Common myeloid progenitor, CD34-positive (primary cell): ENCODE data around the gene TRIM51.

Experiments used
- CTCF ChIA-PET: fragments of 350-600 bp; sonication (Branson Sonifier 250); formaldehyde crosslinking; loops from one replicate; lab custom pipeline; 2021; ENCODE audit warnings: antibody characterized with exemption; lab: Charles Lee
- POLR2A ChIA-PET: fragments of 350-600 bp; sonication (Branson Sonifier 250); formaldehyde crosslinking; loops from one replicate; lab custom pipeline; 2021; ENCODE audit warnings: antibody characterized with exemption; lab: Charles Lee
- DNase-seq, 3 donors: peaks; one replicate each; pipeline versions ENCODE4 v3.0.0 to v3.0.0-alpha.2; 2013
- H3K27ac ChIP-seq, 2 experiments: 1 replicate in 1 of 2; 2 replicates in 1 of 2; pipeline ENCODE4 v1.7.0; 2013; ENCODE audit warnings: inconsistent platforms in 2 of 2, low read length in 2 of 2, mild to moderate bottlenecking in 2 of 2, low read depth in 1 of 2, moderate library complexity in 1 of 2; ENCODE audit not compliant: severe bottlenecking in 2 of 2, insufficient read depth in 1 of 2, poor library complexity in 1 of 2
- H3K27me3 ChIP-seq, 5 experiments: replicated peaks in 2 of 5; 1 replicate in 3 of 5; 2 replicates in 2 of 5; pipeline versions ENCODE4 v1.6.1 to v1.7.0; 2013; ENCODE audit warnings: low read length in 4 of 5, mild to moderate bottlenecking in 2 of 5, moderate library complexity in 2 of 5, inconsistent platforms in 1 of 5; ENCODE audit not compliant: insufficient read depth in 5 of 5, control insufficient read depth in 4 of 5
- H3K36me3 ChIP-seq, 4 experiments: 1 replicate in 2 of 4; 2 replicates in 2 of 4; pipeline versions ENCODE4 v1.6.1 to v1.7.0; 2013; ENCODE audit warnings: low read length in 3 of 4, control low read depth in 1 of 4, mild to moderate bottlenecking in 1 of 4; ENCODE audit not compliant: control insufficient read depth in 4 of 4, insufficient read depth in 4 of 4
- H3K4me1 ChIP-seq, 4 experiments: 1 replicate in 3 of 4; 2 replicates in 1 of 4; pipeline versions ENCODE4 v1.6.1 to v1.7.1; 2013; ENCODE audit warnings: low read length in 3 of 4, mild to moderate bottlenecking in 3 of 4, control low read depth in 1 of 4, inconsistent platforms in 1 of 4, moderate library complexity in 1 of 4; ENCODE audit not compliant: control insufficient read depth in 4 of 4, insufficient read depth in 4 of 4; ENCODE audit errors: control extremely low read depth in 1 of 4
- H3K4me3 ChIP-seq, 7 experiments: 1 replicate in 4 of 7; 2 replicates in 3 of 7; pipeline versions ENCODE4 v1.5.1 to v1.7.0; 2013; ENCODE audit warnings: mild to moderate bottlenecking in 7 of 7, low read length in 6 of 7, moderate library complexity in 6 of 7, inconsistent platforms in 2 of 7, low read depth in 2 of 7, control low read depth in 1 of 7; ENCODE audit not compliant: insufficient read depth in 4 of 7, control insufficient read depth in 1 of 7; ENCODE audit errors: extremely low read depth in 1 of 7
- H3K9me3 ChIP-seq, 5 experiments: 1 replicate in 4 of 5; 2 replicates in 1 of 5; pipeline versions ENCODE4 v1.6.1 to v1.7.1; 2013; ENCODE audit warnings: low read length in 4 of 5, mild to moderate bottlenecking in 2 of 5, inconsistent platforms in 1 of 5, low read depth in 1 of 5, moderate library complexity in 1 of 5; ENCODE audit not compliant: control insufficient read depth in 4 of 5, insufficient read depth in 2 of 5; ENCODE audit errors: control extremely low read depth in 1 of 5
- WGBS: methylation state at CpG from one replicate; pipeline ENCODE4 v1.1.5; 2013; ENCODE audit not compliant: insufficient coverage; 5-methylcytosine and 5-hydroxymethylcytosine counted together

Gene TRIM51

DNA sequence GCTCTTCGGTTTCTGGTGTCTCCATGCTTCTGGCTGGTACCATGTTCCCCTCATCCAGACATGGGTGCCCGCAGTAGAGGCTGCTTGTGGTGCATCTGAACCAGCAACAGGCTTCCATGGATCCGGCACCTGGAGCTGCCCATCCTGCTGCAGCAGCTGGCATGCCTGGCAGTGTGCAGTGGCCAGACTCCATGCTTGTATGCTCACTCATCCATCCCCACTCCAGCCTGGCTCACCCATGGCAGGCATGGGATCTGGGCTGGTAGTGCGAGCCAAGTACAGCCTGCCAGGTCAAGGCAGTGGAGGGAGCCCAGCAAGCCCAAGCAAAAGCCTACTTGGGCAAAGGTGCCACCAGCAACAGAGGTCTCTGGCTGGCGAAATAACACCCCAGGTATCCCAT, 37.4 kb downstream of the TRIM51 start:
- H3K27me3 ChIP-seq: no peaks in the 10 kb centered on the region
- H3K4me3 ChIP-seq: no peak overlapping the region
- DNase-seq: no peak
- H3K4me1 ChIP-seq: no peaks in the 10 kb centered on the region
- WGBS: 84% methylated on average over 4 of the region's 5 CpGs
- ChIA-PET CTCF (no interaction called here), POLR2A (no interaction called here)
- no peaks in the 10 kb centered on the region for H3K36me3 ChIP-seq
- no peak overlapping the region for H3K27ac ChIP-seq
- no peaks in the 10 kb centered on the region for H3K9me3 ChIP-seq

DNA sequence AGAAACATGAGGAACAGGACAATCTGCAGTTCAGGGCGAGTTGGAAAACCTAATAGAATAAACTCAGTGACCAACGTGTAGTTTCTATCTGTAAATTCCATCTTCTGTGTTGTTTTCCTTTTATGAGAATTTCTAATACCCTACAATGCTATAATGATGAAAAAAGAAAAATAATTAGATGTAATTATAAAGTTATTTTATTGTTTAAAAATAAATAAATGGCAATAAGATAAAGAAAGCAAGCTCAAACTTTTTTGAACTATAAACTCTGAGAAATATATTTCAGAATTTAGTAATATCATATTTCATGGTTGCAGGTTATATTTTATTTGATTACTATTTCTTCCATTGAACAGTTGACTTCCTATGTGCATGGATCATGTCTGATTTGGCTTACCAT, 53.2 kb downstream of the TRIM51 start, which contains the start of gene OR5I1:
Gene OR5I1, minus strand, starts transcription at position 101 of the 400 bp plus-strand sequence. Its CDS starts 0 bp downstream, at position 101.
- no peaks in the 10 kb centered on the region for H3K27me3 ChIP-seq
- H3K4me1 ChIP-seq: no peaks in the 10 kb centered on the region
- no peaks in the 10 kb centered on the region for H3K9me3 ChIP-seq
- no peak for DNase-seq
- CTCF ChIA-PET: no interaction called here
- POLR2A ChIA-PET: no interaction called here
- no CpG with 5 or more reads among the region's 2 CpGs for WGBS
- H3K4me3 ChIP-seq: no peak within 1 kb of the TSS
- no peaks in the 10 kb centered on the region for H3K36me3 ChIP-seq
- no peak within 1 kb of the TSS for H3K27ac ChIP-seq
